NCI-H460 (cell line): ENCODE measurements around the gene TP73. TPM values are rescaled to one million over a fixed set of nuclear protein-coding genes. Genes with fewer than 3 reads are reported as not detected.

Source experiments
- DNase-seq: peaks from one replicate; pipeline ENCODE4 v3.0.0-alpha.2; 2016; ENCODE audit warnings: low read depth; ENCODE audit errors: extremely low read depth
- total RNA-seq: library from RNA; depleted of rRNA; stranded (reverse); fragments of >200 nt; shearing (Covaris generic); gene quantifications from 2 replicates; pipeline ENCODE4 v1.2.3, GENCODE V29; 2014

Gene TP73
- total RNA-seq, 1 experiment from 2014 or later: 0.07 TPM

GRCh38 chr1:3669971-3670431 lies 17.7 kb downstream of the TP73 start:
- DNase-seq: no peak

GRCh38 chr1:3670823-3671265 lies 18.5 kb downstream of the TP73 start:
- DNase-seq: no peak

- no peak for DNase-seq
These were observed 19.3 kb downstream of the TP73 start for GRCh38 chr1:3671371-3672180.

DNA sequence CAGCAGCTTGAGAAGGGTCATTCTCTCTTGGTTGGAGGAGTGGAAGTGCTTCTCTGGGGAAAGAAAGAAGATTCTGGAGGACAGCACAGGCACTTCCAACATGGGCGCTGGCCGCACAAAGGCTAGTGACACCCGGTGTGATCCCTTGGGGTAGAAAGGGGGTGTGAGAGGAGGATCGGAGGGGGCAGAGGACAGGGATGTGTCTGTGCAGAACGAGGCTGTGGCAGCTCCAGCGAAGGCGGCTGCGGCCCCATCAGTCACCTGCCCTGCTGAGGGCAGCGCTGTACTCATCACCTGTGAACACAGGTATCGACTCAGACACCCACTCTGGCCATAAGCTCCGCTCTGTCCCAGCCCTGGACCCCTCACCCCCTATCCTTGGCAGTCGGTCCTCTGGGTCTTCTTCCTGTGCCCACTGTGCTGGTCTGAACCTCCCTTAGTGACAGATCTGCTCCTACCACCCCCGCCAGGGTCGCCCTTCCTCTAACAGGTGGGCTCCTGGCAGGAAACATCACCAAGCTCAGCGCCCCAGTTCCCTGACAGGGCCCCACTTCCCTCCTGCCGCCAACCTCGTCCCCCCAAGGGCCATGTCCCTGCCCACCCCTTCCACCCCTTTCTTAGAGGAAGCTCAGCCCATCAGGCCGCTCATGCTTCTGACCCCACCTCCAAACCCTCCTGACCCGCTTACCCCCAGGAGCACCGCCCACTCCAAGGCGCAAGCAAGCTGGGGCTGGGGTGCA lies 20.1 kb downstream of the TP73 start:
- no peak for DNase-seq

DNA sequence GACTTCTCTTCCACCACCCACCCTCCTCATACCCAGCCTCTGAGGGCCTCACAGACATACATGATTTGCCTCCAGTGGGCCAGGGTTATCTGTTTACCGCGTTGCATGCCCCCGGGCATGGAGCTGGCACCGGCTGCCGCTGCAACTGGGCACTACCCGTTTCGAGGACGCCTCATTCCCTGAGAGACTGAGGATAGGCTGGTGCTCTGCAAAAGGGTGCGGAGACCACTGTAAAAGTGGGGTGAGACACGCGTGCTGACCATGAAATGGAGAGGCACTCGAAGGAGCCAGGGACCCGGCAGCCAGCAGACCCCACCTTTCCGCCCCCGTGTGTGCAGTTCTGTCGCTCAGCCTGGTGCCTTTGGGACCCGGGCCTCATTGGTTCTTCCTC lies 20.6 kb downstream of the TP73 start:
- DNase-seq: no peak

GRCh38 chr1:3673381-3674099 lies 21.2 kb downstream of the TP73 start:
- no peak for DNase-seq

DNA sequence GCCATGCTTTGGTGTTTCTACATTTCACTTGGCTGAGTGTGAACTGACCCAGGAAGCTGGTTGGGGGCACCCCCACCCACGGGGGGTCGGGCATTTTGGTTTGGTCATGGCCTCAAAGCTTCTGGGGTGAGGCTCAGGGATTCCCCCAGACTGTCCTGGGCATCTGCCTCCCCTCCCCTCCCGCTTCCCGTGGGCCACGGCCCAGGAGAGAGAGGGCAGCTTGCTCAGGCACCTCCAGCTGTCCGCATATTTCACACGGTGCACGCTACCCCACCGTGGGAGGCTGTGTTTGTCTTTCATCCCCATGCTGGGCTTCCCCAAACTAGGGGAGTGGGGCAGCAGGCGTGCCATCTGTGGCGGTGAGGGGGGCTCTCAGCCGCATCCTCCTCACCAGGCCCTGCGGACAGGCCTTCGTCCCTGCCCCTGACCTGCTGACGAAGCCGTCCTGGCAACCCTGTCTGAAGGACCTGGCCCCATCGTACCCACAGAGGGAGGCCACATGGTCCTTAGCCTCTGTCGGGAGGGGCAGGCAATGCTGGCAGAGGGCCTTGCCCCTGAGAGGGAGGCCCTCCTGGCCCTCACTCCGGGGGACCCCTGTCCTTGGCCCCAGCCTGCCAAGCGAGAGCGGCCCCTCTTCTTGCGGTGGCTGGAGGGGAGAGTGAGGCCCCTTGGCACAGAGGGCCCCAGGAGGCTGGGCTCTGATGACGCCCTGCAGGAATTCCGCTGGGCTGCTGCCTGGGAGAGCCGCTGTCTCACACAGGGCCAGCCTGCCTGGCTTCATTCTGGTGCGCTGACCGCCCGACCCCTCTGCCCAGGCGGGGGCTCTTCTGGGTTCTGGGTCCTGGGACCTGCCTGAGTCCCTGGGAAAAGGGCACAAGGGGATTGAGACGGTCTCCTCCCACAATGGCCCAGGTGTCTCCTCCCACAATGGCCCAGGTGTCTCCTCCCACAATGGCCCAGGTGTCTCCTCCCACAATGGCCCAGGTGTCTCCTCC lies 22.1 kb downstream of the TP73 start:
- DNase-seq: no peak

DNA sequence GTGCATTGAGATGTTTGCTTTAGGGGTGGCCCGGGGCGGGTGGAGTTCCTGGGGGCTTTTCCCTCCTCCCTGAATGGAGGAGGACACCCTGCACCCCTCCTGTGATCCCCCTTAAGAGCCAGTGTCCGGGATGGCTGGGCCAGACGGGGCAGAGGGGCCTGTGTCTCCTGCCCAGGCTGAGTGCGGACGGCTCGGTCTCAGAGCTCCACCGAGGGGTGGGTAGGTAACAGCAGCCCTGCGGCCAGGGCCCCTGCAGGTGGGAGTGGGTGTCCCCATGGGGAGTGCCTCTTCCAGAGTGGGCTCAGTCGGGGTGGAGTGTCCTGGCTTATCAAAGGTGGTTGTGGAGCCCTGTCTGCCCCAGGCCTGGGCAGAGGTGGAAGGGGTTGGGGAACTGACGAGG lies 23.1 kb downstream of the TP73 start:
- no peak for DNase-seq

- DNase-seq: no peak
These were observed 24.5 kb downstream of the TP73 start for GRCh38 chr1:3676581-3677470.

DNA sequence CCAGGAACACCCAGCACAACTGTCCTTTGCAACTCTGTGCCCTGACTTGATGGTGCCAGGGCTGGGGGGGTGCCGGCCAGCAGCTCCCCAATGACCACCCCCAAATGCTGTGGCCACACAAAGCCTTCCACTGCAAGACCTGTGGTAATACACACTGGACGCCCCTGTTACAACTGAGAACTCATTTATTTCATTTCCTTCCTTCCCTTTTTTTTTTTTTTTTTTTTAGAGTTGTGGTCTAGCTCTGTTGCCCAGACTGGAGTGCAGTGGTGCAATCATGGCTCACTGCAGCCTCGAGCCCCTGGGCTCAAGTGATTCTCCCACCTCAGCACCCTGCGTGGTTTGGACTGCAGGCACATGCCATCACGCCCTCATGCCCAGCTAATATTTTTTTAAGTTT lies 25.2 kb downstream of the TP73 start:
- no peak for DNase-seq

DNA sequence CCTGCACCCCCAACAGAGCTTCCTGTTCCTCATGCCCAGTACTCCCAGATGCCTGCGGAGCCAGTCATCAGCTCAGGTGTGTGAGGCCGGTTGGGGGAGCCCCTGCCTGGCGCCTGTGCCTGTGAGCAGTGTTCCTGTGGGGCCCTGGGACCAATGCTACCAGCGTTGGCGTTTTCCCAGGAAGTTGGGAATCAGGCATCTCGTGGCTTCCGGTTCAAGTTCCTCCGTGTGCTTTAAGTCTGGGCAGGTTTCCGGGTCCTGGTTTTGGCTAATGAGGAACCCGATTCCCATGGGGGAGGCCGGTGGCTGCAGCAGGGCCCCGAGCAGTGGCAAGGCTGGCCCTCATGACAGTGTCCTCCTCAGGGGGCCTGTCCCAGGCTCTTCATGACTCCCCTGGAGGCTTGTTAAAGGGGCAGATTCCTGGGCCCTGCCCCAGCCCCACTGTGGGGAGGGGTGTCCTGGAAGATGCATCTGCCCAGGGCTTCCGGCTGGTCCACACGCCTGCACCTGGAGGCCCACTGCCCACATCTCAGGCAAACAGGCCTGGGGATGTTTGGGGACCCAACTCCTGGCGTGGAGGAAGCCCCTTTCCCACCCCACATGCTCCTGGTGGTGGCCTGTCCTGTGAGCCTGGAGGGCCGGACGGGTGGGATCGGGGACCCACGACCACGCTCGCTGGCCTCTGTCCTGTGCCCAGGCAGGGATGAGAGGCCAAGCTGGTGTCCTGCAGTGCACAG lies 26.2 kb downstream of the TP73 start:
- no peak for DNase-seq

DNA sequence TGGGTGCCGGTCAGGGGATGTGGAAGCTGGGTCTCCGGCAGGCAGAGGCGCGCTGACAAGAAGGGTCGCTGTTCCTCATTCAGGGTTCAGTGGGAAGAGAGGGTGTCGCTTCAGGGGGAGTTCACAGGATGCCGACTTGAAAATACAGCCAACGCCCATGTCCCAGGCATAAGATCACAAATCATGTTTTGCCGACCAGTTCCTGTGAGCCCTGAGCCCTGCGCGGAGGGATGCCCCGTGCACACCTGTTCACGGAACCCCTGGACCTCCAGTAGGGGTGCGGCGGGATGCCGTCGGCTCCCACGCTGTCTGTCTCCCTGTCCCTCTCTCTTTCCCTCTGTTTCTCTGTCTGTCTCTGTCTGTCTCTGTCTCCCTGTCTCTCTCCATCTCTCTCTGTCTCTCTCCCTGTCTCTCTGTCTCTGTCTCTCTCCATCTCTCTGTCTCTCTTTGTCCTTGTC lies 26.8 kb downstream of the TP73 start:
- no peak for DNase-seq

DNA sequence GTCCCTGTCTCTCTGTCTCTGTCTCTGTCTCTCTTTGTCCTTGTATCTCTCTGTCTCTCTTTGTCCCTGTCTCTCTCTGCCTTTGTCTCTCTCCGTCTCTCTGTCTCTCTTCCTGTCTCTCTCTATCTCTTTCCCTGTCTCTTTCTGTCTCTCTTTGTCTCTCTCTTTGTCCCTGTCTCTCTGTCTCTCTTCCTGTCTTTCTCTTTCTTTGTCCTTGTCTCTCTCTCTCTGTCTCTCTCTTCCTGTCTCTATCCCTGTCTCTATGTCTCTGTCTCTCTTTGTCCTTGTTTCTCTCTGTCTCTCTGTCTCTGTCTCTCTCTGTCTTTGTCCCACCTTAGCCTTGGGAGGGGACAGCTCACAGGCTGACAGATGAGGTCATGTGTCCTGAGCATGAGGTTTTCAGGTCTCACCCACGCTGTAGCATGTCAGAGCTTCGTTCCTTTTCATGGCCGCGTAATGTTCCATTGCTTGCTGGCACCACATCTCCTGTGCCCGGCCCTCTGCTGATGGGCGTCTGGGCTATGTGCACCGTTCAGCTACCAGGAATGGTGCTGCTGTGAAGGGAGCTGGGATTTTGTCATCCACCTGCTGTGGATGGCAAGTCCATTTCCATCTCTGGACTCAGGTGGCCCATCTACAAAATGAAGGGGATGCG lies 27.6 kb downstream of the TP73 start:
- no peak for DNase-seq

DNA sequence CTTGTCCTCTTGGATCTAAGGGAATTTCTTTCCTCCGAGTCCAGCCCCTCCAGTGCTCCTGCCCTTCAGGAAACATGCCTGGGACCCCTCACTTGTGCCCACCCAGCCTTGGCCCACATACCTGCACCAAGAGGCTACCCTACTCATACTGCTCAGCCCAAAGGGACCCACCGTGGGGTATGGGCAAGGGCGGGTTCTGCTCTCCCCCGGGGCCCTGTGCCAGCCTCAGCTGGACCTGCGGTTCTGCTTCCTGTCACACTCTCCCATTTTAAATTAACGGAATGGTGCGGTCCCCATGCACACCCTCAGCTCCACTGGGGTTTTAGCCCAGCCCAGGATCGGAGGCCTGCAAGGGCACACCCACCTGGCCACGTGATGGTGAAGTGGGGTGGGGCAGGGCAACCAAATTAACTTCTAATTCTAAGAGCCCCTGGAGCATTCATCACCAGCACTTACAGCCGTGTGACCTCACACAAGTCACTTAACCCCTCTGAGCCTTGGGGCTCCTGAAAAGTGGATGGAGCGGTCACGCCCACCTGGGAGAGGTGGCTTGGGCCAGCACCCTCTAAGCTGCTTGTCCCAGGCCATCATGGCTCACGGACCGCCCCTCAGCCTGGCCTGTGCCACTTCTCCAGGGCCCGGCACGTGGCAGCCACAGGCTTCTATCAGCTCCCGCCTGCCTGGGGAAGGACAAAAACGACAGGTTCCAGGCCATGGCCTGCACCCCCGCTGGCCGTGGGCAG lies 28.3 kb downstream of the TP73 start:
- no peak for DNase-seq

DNA sequence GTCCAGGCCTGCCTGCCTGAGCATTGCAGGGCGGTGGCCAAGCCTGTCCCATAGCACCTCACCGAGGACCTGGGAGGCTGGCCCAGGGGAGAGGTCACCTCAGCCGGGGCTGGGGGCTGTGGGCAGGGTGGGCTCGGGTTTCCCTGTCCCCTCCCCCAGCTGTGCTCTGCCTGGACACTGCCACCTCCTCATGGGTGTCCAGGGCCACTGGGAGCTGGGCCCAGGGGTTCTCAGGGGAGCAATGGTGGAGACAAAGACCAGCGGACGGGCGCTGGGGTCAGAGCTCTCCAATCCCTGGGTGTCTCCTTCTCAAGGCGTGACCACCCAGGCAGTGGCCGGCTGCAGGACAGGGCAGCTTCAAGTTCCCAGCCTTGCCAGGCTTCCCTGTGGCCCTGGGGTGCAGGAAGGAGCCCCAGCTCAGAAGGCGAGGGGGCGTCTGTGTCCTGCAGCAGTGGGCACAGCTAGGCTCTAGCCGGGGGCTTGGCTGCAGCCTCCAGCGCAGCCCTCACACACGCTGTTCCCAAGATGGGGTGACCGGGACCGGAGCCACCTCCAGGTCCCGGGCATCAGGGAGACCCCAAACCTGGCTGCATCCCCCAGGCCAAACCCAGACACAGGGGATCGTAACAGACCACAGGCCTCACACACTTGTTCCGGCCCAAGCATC lies 29.0 kb downstream of the TP73 start:
- no peak for DNase-seq
